22Rv1 (cell line): ENCODE data around the gene C2orf80.

Experiments used
- ZFX ChIP-seq: fragments of 450-650 bp; IDR thresholded peaks from 2 replicates; pipeline ENCODE4 v1.6.1; 2017; ENCODE audit warnings: antibody characterized with exemption, borderline replicate concordance
- TF ChIP-seq, protein P1 (sequence below): fragments of 450-650 bp; IDR thresholded peaks from 2 replicates; pipeline ENCODE4 v1.5.1; 2017; ENCODE audit warnings: mild to moderate bottlenecking

- TF ChIP-seq, protein P1, sequence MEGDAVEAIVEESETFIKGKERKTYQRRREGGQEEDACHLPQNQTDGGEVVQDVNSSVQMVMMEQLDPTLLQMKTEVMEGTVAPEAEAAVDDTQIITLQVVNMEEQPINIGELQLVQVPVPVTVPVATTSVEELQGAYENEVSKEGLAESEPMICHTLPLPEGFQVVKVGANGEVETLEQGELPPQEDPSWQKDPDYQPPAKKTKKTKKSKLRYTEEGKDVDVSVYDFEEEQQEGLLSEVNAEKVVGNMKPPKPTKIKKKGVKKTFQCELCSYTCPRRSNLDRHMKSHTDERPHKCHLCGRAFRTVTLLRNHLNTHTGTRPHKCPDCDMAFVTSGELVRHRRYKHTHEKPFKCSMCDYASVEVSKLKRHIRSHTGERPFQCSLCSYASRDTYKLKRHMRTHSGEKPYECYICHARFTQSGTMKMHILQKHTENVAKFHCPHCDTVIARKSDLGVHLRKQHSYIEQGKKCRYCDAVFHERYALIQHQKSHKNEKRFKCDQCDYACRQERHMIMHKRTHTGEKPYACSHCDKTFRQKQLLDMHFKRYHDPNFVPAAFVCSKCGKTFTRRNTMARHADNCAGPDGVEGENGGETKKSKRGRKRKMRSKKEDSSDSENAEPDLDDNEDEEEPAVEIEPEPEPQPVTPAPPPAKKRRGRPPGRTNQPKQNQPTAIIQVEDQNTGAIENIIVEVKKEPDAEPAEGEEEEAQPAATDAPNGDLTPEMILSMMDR, result no peak
- TF ChIP-seq ZFX, result no peak
These were observed 2.9 kb downstream of the C2orf80 start for GRCh38 chr2:208186893-208187292.
